Adrenal gland (tissue), 5 donors: ENCODE results near the gene COL18A1.

ENCODE experiments used
- CTCF ChIP-seq, 6 experiments: fragments of 450-650 bp in 4 of 6; fragments of 200-600 bp in 2 of 6; sonication (generic) in 1 of 6; IDR thresholded peaks; 1 replicate in 5 of 6; 2 replicates in 1 of 6; pipeline versions ENCODE4 v1.5.1 to v1.8.0; 2016 to 2021; ENCODE audit warnings: antibody characterized with exemption in 6 of 6, mild to moderate bottlenecking in 2 of 6, moderate library complexity in 1 of 6
- POLR2A ChIP-seq, 2 donors: fragments of 450-650 bp; IDR thresholded peaks; one replicate each; pipeline ENCODE4 v1.6.1; 2017; ENCODE audit warnings: antibody characterized with exemption in 2 of 2, mild to moderate bottlenecking in 2 of 2, moderate library complexity in 1 of 2
- donor health status: DM: no; HTN: no; CAD: no.

- no peak for TF ChIP-seq CTCF (IDR thresholded peaks at IDR 0.05)
- TF ChIP-seq POLR2A (IDR thresholded peaks at IDR 0.05) = no peak
Observed at GRCh38 chr21:45430521-45431501, 25.8 kb downstream of the COL18A1 start.
